ENCODE data around the gene ELAVL3. TPM values are rescaled to one million over a fixed set of nuclear protein-coding genes. Genes with fewer than 3 reads are reported as not detected.
"Not testable (repeated sequence)": the region's sequence is repeated elsewhere in the genome, so short reads cannot be mapped to it uniquely, and the experiment has no call there.

ELAVL3 gene
- total RNA-seq, 1 donor from 2014 or later: not detected

DNA sequence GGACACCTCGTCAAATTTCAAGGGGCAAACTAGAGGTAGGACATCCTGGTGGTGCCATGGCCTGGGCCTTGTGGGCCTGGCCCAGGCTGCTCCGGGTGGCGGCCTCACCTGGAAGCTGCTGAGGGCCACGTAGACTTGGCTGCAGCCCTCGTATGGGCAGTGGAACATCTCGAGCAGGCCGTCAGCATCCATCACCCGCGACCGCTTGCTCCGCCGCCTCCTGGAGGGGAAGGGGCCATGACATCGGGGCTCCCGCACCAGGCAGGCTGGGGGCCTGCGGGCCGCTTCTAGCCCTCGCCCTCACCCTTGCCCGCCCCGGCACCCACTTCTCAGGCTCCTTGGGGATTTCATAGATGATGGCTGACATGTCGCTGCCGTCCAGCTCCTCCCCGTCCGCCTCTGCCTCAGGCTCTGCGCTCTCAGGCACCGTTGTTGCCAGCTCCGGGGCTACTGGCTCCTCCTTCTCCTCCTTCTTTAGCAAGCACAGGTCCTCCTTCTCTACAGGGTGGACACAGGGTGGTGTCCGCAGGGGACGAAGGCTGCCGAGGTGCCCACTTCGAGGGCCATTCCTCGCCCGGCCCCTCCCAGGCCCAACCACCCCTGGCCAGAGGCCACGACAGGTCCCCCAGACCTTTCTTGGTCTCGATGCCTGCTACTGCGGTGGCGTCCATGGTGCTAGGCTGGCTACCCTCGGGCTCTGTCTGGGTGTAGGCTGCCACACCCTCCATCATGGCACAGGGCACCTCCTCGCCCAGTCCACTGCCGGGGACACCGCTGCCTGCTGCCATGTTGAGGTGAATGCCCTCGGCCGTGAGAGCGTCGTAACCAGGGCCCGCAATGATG is 6.0 kb upstream of the ELAVL3 start:
- no peak for DNase-seq (ENCODE audit: low read depth in 2 of 2)

DNA sequence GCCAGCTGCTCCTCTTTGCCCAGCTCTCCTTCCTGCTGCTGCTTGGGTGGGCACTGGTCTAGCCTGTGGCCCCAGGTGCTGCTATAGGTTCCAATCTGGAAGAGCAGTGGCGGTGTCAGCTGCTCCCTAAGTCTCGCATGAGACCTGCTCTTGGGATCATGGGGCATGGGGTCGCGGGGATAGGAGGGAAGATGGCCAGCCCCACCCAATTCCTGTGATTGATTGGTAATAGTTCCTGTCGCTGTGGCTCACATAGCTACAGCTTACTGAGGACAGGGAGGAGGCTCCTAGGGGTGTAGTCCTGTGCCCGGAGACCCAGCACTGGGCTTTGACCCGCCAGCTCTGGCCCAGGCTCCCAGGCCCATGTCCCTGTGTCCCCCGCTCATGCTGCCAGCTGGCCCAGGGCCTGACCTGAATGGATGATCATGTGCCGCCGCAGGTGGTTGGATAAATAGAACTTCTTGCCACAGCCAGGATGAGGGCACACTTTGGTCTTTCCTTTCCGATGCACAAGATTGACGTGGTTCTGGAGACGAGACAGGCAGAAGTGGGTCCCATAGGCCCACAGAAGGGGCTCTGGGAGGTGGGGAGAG is 4.5 kb upstream of the ELAVL3 start:
- DNase-seq (ENCODE audit: low read depth in 2 of 2): no peak

DNA sequence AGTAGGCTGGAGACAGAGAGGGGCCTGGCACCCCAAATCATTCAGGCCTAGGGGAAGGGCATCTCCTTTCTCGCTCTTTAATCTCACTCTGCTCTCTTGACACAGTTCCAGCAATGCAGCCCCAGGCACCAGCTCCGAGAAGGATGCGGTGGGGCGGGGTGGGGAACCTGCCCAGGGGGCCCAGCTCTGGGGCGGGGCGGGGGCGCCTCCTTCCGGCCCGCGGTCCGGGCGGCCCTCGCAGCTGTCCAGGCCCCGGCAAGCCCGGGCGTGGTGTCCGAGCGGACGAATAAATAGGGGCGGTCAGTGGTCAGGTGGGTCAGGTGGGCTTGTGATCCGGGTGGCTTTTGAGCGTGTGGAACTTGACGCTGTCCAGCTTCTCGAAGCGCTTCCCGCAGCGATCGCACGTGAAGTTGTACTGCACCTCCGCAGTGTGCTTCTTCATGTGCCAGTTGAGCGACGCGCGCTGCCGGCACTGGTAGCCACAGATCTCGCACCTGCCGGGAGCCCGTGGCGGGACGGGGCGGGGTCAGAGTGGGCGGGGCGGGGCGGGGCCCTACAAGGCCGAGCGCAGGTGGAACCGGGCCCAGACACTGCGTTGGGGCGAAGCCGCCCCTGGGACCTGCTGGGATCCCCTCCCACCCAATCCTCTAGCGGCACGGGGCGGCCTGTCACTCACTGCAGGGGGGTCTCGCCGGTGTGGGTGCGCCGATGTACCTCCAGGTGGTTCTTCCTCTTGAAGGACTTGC is 2.7 kb upstream of the ELAVL3 start:
- DNase-seq (ENCODE audit: low read depth in 2 of 2): no peak

DNA sequence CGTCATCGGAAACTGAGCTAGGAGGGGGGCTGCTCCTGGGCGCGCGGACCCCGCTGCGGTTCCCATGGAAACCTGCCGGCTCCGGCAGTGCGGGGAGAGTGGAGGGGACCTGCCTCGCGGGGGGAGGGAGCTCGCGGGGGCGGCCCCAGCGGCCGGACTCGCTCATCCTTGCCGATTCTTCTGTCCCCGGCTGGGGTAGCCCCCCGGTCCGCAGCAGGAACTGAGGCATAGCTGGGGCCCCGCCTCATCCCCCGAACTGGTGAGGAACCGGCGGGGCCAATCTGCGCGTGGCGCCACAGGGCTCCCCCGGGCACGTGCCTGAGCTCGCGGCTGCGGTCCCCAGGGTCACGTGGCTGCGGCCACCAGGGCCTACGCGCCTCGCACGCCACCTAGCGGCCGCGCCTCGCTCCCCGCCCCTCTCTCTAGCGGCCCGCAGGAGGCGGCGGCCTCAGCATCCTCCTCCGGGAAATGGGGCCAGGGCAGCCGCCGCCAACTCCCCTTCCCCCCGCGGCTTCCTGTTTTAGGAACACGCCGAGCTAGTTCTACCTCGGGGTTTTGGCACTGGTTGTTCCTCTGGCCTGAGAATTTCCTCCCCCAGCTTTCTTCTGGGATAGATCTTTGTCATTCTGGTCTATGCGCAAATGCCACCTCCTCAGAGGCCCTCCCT is 1.7 kb upstream of the ELAVL3 start:
- peak; percentile 45 to 85 for DNase-seq (ENCODE audit: low read depth in 2 of 2)

DNA sequence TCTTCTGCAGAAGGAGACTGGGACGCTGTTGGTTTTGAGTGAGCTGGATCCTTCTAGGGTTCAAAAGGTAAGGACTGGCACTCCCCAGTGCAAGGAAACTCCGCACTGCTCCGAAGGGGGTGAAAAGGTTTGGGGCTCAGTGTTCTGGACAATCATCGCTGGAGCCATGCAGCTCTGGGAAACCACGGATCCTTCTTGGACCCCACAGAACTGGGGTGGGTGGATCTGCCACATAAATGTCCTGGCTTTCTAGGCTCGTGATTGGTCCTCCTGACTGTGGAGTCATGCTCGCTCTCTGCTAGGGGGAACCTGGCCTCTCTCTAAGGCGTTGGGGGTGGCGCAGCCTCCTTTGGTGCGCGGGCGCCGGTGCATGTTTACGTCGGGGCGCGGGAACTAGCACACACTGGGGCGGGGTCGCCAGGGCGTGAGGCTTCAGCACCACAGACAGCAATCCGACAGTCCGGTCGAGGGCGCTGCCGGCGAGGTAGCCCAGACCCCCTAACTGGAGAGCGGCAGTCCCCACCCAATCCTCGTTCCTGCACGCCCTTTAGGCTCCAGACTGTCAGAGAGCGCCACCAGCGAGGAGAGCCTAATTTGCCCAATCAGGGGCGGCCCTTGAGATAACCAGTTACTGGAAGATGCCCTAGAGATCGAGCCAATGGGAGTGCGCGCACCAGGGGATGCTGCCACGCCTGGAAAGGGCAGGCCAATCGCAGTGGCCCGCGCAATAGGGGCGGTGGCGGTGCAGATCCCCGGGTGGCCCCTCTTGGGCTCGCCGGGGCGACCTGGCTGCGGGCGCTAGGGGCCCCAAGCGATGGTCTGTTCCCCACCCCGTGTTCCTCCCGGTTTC is 913 bp upstream of the ELAVL3 start:
- DNase-seq (ENCODE audit: low read depth in 2 of 2): peak; percentile 55 to 92

DNA sequence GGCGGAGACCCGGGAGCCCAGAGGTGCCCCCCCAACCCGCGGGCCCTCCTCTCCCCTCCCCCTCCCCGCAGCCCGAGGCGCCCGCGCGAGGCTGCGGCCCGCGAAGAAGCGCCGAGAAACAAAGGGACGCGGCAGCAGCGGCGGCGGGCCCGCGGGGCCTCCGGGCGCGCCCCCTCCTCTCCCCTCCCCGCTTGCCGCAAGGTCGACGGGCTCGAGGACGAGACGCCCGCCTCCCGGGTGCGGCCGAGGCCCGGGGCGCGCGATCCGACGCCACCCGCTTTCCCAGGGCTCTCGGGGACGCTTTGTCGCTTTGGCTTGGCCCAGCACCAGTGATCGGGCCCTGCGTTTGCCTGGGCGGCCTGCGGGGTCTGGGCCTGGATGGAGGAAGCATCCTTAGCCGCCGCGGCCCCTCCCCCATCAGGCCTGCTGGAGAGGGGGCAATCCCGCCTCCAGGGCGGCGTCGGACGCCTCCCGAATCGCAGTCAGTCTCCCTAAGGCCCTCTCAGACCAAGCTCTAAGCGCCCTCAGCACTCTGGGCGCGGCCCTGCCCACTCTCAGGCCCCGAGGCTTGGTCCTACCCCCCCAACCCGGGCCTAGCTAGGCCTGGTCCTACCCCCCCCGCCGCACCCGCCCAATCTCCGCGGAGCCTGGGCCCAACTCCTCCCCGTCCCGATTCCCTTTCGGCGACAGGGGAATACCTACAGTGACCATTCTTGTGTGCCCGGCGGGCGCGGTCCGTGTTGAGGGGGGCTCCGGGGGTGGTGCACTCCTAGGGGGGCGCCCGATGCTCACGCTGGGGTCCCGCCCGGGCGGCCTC is 740 bp downstream of the ELAVL3 start:
- no peak for DNase-seq (ENCODE audit: low read depth in 2 of 2)

DNA sequence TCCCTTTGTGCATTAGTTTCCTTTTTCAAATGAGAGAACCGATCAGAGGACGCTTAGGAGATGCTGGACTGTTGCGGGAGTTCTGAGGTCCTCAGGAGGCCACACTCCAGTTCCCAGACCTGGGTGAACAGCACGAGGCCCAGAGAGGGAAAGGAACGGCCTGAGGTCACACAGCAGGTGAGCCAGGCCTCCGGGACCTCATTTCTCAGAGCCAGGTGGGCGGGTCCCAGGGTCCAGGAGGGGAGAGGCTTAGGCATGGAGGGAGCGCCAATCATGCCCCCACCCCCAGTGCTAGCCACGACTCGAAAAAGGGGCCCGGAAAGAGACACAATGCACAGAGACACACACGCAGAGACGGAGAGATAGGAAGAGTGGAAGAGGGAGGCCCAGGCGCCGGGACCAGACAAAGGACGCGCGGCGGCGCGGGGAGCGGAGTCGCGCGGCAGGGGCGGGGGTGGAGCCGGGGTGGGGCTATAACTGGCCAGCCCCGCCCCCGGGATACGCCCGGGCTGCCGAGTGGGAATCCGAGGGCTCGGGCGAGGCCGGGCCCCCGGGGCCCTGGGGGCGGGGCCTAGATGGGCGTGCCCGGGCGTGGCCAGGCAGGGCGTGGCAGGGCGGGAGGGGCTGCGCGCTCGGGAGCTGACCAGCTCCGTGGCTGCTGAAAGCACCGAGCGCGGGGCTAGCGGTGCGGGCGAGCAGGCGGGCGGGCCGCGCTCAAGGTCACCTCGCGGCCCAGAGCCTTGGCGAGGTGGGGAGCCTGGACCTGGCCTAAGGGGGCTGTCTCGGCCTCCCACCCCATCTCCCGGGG is 1.6 kb downstream of the ELAVL3 start:
- peak in 1 of 2 donors; percentile 23 for DNase-seq (ENCODE audit: low read depth in 2 of 2)

DNA sequence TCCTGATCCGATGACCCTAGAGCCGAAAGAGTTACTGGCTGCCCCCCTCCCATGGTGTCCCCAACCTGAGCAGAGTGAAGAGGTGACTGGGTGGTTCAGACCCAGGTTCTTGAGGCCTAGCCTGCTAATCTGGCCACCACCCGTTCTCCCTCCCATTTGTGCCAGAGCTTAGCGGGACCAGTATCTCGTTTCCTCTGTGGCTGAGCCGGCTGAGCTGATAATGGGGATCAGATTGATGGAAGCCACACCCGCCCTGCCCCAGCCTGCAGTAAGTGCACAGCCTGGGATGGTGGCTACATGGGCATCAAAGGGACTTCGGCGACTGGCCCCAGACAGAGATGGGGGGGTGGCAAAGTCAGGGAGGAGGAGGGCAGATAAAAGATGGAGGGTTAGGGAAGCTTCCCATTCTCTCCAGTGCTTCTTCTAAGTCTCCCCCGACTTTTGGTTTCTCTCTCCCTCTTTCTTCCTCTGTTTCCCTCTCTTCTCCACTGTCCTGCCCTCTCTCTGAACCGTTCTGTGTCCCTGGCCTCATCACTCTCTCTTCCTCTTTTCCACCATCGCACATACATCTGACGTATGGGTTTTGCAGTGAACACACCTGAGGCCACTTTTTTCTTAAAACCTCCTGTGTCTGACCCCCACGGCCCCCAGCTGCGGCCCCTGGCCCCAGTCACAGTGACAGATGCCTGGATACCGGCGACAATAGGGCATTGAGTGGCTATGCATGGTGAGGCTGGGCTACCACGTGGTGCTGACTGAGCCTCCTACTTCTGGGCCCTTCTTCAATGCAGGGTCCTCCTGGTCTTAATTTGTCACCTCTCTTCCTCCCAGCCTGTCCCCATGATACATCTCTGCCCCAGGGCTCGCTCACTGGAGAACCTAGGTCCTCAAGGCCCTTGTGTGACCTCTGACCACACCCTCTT is 2.4 kb downstream of the ELAVL3 start:
- DNase-seq (ENCODE audit: low read depth in 2 of 2): no peak

DNA sequence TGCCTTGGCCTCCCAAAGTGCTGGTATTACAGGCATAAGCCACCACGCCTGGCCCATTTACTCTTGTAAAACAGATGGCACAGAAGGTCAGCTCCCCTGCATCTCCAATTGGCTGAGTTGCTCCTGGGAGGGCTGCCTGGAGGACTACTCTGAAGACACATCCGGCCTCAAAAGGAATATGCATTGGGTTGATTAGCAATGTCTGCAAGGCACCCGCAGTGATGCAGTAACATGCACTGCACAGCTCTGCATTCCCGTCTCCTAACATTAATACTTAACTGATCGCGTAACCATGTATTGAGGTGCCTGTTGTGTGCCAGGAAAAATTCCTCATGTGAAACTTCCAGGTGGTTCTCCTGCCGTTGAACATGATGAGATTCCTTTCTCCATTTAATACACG is 5.0 kb downstream of the ELAVL3 start:
- DNase-seq (ENCODE audit: low read depth in 2 of 2): no peak

DNA sequence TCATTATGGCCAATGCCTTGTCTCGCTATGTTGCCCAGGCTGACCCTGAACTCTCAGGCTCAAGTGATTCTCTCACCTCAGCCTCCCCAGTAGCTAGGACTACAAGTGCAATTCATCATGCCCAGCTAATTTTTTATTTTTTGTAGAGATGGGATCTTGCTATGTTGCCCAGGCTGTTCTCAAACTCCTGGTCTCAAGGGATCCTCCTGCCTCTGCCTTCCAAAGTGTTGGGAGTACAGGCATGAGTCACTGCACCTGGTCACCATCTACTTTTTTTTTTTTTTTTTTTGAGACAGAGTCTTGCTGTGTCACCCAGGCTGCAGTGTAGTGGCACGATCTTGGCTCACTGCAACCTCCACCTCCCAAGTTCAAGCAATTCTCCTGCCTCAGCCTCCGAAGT is 5.5 kb downstream of the ELAVL3 start:
- DNase-seq (ENCODE audit: low read depth in 2 of 2): not testable (repeated sequence)

DNA sequence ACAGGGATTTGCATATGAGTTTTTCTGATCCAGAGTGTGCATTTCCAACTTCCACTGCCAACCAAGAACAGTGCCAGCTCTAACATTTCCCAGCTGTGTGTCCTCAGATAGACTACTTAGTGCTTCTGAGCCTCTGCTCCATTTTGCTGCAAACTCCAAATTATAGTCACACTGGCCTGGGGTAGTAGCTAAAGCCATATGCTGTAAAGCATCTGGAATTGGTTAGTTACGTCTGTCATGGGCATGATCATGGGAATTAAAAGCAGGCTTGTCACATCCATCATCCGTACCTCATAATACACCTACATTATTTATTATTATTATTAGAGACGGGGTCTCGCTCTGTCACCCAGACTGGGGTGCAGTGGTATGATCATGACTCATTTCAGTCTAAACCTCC is 7.1 kb downstream of the ELAVL3 start:
- DNase-seq (ENCODE audit: low read depth in 2 of 2): no peak

DNA sequence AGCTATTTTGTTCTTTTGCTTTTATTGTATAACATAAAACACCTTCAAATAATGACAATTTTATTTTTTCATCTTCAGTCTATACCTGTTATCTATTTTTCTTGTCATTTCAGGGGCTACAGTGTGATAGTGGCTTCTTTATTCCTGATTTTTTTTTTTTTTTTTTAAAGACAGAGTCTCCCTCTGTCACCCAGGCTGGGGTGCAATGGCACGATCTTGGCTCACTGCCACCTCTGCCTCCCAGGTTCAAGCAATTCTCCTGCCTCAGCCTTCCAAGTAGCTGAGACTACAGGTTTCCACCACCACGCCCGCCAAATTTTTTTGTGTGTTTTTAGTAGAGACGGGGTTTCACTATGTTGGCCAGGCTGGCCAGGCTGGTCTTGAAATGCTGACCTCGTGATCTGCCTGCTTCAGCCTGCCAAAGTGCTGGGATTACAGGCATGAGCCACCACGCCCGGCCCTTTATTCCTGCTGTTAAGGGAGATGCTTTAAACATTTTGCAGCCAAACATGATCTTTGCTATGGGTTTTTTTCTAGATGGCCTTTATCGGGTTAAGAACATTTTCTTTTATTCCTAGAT is 12.5 kb downstream of the ELAVL3 start:
- not testable (repeated sequence) for DNase-seq (ENCODE audit: low read depth in 2 of 2)

DNA sequence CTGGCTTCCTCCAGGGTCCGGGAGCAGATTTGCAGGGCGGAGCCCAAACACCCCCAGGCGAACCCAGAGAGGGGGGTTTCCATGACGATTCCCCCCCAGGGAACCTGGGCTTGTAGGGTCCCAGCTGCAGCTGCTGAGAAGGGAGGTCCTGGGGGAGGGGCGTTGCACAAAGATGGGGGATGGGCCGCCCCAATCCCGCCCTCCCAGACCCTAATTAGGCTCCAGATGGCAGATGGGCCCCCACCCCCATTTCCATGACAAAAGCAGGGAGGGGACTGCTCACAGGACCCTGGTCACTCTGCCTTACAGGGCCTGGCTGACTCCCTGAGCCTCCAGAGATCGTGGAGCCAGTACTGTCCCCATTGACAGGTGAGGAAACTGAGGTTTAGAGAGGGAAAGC is 15.2 kb downstream of the ELAVL3 start:
- DNase-seq (ENCODE audit: low read depth in 2 of 2): no peak

DNA sequence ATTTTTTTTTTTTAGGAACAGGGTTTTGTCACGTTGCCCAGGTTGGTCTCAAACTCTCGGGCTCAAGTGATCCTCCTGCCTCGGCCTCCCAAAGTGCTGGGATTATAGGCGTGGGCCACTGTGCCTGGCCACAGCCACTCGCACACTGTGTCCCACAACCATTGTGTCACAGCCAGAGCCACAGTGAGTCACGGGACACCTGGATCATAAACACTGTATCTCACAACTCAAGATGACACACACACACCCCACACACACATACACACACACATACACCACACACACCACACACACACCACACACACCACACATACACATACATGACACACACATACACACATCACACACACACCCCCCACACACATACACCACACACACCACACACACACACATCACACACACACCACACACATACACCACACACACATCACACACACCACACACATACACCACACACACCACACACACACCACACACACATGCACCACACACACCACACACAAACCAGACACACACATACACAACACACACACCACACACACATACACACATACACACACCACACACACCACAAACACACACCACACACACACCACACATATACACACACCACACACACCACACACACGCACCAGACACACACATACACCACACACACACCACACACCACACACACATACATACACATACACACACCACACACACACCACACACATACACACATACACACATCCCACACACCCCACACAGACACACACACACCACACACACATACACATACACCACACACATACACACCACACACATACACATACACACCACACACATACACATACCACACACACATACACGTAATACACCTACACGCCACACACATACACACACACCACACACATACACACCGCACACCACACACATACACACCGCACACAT is 16.2 kb downstream of the ELAVL3 start:
- DNase-seq (ENCODE audit: low read depth in 2 of 2): no peak

DNA sequence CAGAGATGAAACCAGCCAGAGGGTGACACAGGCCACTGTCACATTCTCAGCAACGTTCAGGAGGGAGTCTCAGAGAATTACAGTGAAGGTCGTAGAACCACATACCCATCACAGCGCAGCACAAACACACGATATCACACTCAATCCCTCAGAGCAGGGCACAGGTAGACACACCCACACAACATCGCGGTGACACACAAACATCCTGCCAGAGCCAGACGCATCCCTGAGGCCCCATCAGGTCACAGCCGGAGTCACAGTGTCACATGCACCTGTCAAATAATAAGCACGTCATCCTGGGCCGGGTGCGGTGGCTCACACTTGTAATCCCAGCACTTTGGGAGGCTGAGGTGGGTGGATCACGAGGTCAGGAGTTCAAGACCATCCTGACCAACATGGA is 17.5 kb downstream of the ELAVL3 start:
- no peak for DNase-seq (ENCODE audit: low read depth in 2 of 2)

DNA sequence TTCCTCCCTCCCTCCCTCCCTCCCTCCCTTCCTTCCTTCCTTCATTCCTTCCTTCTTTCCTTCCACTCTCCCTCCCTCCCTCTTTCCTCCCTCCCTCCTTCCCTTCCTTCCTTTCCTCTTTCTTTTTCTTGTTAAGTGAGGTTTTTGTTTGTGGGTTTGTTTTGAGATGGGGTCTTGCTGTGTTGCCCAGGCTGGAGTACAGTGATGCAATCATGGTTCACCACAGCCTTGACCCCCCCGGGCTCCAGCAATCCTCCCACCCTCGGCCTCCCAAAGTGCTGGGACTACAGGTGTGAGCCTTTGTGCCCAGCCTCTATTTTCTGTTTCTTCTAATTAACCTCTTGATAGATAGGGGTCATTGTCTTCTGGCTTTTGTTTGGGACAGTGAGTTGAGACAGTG is 19.4 kb downstream of the ELAVL3 start:
- DNase-seq (ENCODE audit: low read depth in 2 of 2): no peak

DNA sequence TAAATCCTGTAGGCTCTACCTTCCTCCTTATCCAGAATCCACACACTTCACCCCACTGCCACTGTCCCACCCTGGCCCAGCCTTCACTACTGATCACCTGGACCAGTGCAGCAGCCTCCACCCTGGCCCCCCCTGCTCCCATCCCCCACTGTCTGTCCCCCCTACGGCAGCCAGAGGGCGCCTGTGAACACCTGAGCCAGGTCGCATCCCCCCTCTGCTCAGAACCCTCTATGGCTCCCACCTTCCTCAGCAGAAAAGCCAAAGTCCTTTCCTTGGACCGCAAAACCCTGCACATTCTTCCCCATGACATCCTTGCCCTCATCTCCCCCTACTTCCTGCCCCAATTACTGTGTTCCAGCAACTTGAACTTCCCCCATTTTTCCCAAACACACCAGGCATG is 20.6 kb downstream of the ELAVL3 start:
- DNase-seq (ENCODE audit: low read depth in 2 of 2): no peak
